Panc1 (cell line): ENCODE measurements around the gene ADARB1. TPM values are rescaled to one million over a fixed set of nuclear protein-coding genes. Genes with fewer than 3 reads are reported as not detected.

Experiments
- ATAC-seq: fragments of 200-7000 bp; cut with Tn5 transposase; 2 replicates; pipeline ENCODE4 v1.9.1; 2020; ENCODE audit warnings: mild to moderate bottlenecking, moderate library complexity
- BruUV-seq: library from RNA; stranded (reverse); fragments of 400-500 nt; replicated peaks from 2 replicates; lab custom pipeline; 2021; lab: Mats Ljungman, UMichigan
- CTCF ChIA-PET: fragments of 300-600 bp; sonication (Branson Sonifier 250); formaldehyde crosslinking; loops from one replicate; lab custom pipeline; 2022; ENCODE audit warnings: antibody characterized with exemption; lab: Charles Lee
- POLR2A ChIA-PET: fragments of 300-600 bp; sonication (Branson Sonifier 250); formaldehyde crosslinking; loops from one replicate; lab custom pipeline; 2022; ENCODE audit warnings: antibody characterized with exemption; lab: Charles Lee
- DNase-seq: peaks from one replicate; pipeline ENCODE4 v3.0.0-alpha.2; 2010; ENCODE audit warnings: low read depth, low spot score
- H3K27ac ChIP-seq: 2 replicates; pipeline ENCODE4 v1.5.1; 2011; ENCODE audit warnings: mild to moderate bottlenecking, low read length, inconsistent platforms
- H3K27me3 ChIP-seq: fragments of 200-500 bp; sonication (Bioruptor generic); 2 replicates; pipeline ENCODE4 v1.6.0; 2014; ENCODE audit warnings: low read length, inconsistent platforms; ENCODE audit not compliant: control insufficient read depth, insufficient read depth
- H3K36me3 ChIP-seq: fragments of 200-500 bp; sonication (Bioruptor generic); 2 replicates; pipeline ENCODE4 v1.5.1; 2014; ENCODE audit warnings: inconsistent platforms, mild to moderate bottlenecking, low read length, moderate library complexity; ENCODE audit not compliant: control insufficient read depth, insufficient read depth
- H3K4me1 ChIP-seq: 2 replicates; pipeline ENCODE4 v1.5.1; 2011; ENCODE audit warnings: inconsistent platforms, mild to moderate bottlenecking, low read length, moderate library complexity; ENCODE audit not compliant: control insufficient read depth, insufficient read depth
- H3K4me3 ChIP-seq, 2 experiments: 2 replicates each; pipeline ENCODE4 v1.5.1; 2011 to 2012; ENCODE audit warnings: low read depth in 2 of 2, low read length in 2 of 2, mild to moderate bottlenecking in 2 of 2, inconsistent platforms in 1 of 2, moderate library complexity in 1 of 2
- H3K9me3 ChIP-seq: fragments of 200-500 bp; sonication (Bioruptor generic); 2 replicates; pipeline ENCODE4 v1.5.1; 2014; ENCODE audit warnings: low read depth, mild to moderate bottlenecking, inconsistent platforms, low read length, moderate library complexity; ENCODE audit not compliant: control insufficient read depth, insufficient read depth
- POLR2AphosphoS5 ChIP-seq: IDR thresholded peaks from 2 replicates; pipeline ENCODE4 v1.6.1; 2012; ENCODE audit warnings: mild to moderate bottlenecking, low read depth, low read length, moderate library complexity
- SIN3A ChIP-seq: IDR thresholded peaks from 2 replicates; pipeline ENCODE4 v1.6.1; 2012; ENCODE audit warnings: low read depth, mild to moderate bottlenecking, low read length, moderate library complexity, borderline replicate concordance; ENCODE audit not compliant: insufficient read depth
- TCF7L2 ChIP-seq: IDR thresholded peaks from 2 replicates; pipeline ENCODE4 v1.6.1; 2011; ENCODE audit warnings: mild to moderate bottlenecking, low read depth, low read length, inconsistent platforms
- in situ Hi-C: cut with HindIII; loops from 2 replicates; pipeline ENCODE4 v1.10.0; 2016; ENCODE audit warnings: low sequenced_read_pairs, low pct_unique_long_range_greater_than_20kb
- intact Hi-C: fragments of 100-400 bp; cut with micrococcal nuclease; formaldehyde crosslinking; loops from one replicate; pipeline ENCODE4 v1.10.0; 2022; ENCODE audit not compliant: unreplicated experiment
- total RNA-seq: library from RNA; stranded (reverse); gene quantifications from one replicate; pipeline ENCODE4 v1.2.1, GENCODE V29; 2021; ENCODE audit not compliant: unreplicated experiment
- TF ChIP-seq, protein P1 (sequence below): fragments of 450-650 bp; IDR thresholded peaks from 2 replicates; pipeline ENCODE4 v1.5.1; 2017; ENCODE audit warnings: mild to moderate bottlenecking
- TF ChIP-seq, protein P2 (sequence below), 2 experiments: IDR thresholded peaks; 2 replicates each; pipeline ENCODE4 v1.6.1; 2011 to 2012; ENCODE audit warnings: low read depth in 2 of 2, control low read depth in 1 of 2, low read length in 1 of 2, mild to moderate bottlenecking in 1 of 2, moderate library complexity in 1 of 2; ENCODE audit not compliant: insufficient read depth in 1 of 2

The ADARB1 gene
- total RNA-seq, 1 experiment from 2014 or later: 15.0 TPM

- intact Hi-C loops: no loop called here
- in situ Hi-C loops: no loop called here
- CTCF ChIA-PET: no interaction called here
These were observed 14.3 kb downstream of the ADARB1 start for GRCh38 chr21:45088729-45089128.

GRCh38 chr21:45089964-45090363 is 15.6 kb downstream of the ADARB1 start:
- intact Hi-C loops: no loop called here
- BruUV-seq: no TSS peak
- no peak overlapping the region for H3K27ac ChIP-seq
- TF ChIP-seq SIN3A: no peak
- no peak for TF ChIP-seq TCF7L2
- TF ChIP-seq, protein P1, sequence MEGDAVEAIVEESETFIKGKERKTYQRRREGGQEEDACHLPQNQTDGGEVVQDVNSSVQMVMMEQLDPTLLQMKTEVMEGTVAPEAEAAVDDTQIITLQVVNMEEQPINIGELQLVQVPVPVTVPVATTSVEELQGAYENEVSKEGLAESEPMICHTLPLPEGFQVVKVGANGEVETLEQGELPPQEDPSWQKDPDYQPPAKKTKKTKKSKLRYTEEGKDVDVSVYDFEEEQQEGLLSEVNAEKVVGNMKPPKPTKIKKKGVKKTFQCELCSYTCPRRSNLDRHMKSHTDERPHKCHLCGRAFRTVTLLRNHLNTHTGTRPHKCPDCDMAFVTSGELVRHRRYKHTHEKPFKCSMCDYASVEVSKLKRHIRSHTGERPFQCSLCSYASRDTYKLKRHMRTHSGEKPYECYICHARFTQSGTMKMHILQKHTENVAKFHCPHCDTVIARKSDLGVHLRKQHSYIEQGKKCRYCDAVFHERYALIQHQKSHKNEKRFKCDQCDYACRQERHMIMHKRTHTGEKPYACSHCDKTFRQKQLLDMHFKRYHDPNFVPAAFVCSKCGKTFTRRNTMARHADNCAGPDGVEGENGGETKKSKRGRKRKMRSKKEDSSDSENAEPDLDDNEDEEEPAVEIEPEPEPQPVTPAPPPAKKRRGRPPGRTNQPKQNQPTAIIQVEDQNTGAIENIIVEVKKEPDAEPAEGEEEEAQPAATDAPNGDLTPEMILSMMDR: no peak
- TF ChIP-seq, protein P2, sequence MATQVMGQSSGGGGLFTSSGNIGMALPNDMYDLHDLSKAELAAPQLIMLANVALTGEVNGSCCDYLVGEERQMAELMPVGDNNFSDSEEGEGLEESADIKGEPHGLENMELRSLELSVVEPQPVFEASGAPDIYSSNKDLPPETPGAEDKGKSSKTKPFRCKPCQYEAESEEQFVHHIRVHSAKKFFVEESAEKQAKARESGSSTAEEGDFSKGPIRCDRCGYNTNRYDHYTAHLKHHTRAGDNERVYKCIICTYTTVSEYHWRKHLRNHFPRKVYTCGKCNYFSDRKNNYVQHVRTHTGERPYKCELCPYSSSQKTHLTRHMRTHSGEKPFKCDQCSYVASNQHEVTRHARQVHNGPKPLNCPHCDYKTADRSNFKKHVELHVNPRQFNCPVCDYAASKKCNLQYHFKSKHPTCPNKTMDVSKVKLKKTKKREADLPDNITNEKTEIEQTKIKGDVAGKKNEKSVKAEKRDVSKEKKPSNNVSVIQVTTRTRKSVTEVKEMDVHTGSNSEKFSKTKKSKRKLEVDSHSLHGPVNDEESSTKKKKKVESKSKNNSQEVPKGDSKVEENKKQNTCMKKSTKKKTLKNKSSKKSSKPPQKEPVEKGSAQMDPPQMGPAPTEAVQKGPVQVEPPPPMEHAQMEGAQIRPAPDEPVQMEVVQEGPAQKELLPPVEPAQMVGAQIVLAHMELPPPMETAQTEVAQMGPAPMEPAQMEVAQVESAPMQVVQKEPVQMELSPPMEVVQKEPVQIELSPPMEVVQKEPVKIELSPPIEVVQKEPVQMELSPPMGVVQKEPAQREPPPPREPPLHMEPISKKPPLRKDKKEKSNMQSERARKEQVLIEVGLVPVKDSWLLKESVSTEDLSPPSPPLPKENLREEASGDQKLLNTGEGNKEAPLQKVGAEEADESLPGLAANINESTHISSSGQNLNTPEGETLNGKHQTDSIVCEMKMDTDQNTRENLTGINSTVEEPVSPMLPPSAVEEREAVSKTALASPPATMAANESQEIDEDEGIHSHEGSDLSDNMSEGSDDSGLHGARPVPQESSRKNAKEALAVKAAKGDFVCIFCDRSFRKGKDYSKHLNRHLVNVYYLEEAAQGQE (IDR thresholded peaks at IDR 0.05; ENCODE audit: insufficient read depth in 1 of 2, low read depth in 2 of 2, low read length in 1 of 2): no peak
- TF ChIP-seq POLR2AphosphoS5: no peak
- DNase-seq: no peak
- no peaks in the 10 kb centered on the region for H3K36me3 ChIP-seq
- no peaks in the 10 kb centered on the region for H3K4me1 ChIP-seq
- ATAC-seq: no peak
- in situ Hi-C loops: no loop called here
- no peaks in the 10 kb centered on the region for H3K9me3 ChIP-seq
- ChIA-PET POLR2A (no interaction called here), CTCF (no interaction called here)
- H3K4me3 ChIP-seq: no peak overlapping the region
- H3K27me3 ChIP-seq: no peaks in the 10 kb centered on the region

More at GRCh38 chr21:45088729-45089128, 14.3 kb downstream of the ADARB1 start:
- Histone ChIP-seq H3K36me3 (no peaks in the 10 kb centered on the region), H3K27ac (no peak overlapping the region), H3K4me3 (no peak overlapping the region), H3K27me3 (no peaks in the 10 kb centered on the region), H3K9me3 (no peaks in the 10 kb centered on the region), H3K4me1 (no peaks in the 10 kb centered on the region)
- ATAC-seq: no peak
- TF ChIP-seq TCF7L2: no peak
- TF ChIP-seq, protein P2 (IDR thresholded peaks at IDR 0.05; ENCODE audit: insufficient read depth in 1 of 2, low read depth in 2 of 2, low read length in 1 of 2): no peak
- TF ChIP-seq, protein P1: no peak
- TF ChIP-seq SIN3A: no peak
- TF ChIP-seq POLR2AphosphoS5: no peak
- BruUV-seq: no TSS peak
- POLR2A ChIA-PET: interaction anchor here (0.6 kb wide), 2 partner anchors 52 to 99 kb away, joined by 3 read pairs; no protein-coding TSS in a partner anchor
- DNase-seq: no peak
